ENCODE measurements around the gene CDCA3.

CDCA3 gene

DNA sequence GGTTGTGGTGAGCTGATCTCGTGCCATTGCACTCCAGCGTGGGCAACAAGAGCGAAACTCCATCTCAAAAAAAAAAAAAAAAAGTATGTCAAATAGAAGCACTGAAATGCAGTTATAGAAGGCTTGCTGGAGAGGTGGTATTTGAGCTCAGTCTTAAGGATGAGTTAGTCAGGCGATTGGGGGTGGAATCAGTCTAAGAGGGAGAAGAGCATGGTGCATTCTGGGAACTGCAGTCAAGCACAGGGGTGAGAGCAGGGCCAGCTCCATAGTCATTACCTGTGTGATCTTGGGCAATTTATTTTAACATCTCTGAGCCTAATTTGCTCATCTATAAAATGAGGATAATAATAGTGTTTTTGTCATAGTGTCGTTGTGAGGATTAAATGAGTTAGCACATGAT, 16.2 kb downstream of the CDCA3 start:
- TF ChIP-seq, protein P1, sequence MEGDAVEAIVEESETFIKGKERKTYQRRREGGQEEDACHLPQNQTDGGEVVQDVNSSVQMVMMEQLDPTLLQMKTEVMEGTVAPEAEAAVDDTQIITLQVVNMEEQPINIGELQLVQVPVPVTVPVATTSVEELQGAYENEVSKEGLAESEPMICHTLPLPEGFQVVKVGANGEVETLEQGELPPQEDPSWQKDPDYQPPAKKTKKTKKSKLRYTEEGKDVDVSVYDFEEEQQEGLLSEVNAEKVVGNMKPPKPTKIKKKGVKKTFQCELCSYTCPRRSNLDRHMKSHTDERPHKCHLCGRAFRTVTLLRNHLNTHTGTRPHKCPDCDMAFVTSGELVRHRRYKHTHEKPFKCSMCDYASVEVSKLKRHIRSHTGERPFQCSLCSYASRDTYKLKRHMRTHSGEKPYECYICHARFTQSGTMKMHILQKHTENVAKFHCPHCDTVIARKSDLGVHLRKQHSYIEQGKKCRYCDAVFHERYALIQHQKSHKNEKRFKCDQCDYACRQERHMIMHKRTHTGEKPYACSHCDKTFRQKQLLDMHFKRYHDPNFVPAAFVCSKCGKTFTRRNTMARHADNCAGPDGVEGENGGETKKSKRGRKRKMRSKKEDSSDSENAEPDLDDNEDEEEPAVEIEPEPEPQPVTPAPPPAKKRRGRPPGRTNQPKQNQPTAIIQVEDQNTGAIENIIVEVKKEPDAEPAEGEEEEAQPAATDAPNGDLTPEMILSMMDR (IDR thresholded peaks at IDR 0.05; ENCODE audit: insufficient read depth, low read depth, low read length, missing control alignments) = no peak
- no peak overlapping the region for H3K4me3 ChIP-seq (ENCODE audit: low read depth, low read length)
- DNase-seq (ENCODE audit: low read depth) = no peak

DNA sequence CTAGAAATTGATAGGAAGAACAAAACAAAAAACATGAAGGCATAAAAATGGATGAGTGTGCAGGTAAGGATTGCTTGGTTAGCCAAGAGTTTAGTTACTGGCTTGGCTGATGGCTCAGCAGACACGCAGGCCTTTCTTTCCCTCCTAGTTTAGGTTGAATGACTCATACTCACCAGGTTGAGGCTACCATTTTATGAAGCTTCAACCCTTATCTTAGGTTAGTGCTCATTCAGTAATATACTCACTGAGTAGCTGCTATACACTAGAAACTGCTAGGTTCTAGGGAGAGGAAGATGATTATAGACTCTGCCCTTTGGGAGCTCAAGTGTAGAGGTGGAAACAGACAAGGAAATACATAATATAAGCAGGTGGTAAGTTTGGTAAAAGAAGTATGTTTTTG, 16.8 kb downstream of the CDCA3 start:
- no peak overlapping the region for H3K4me3 ChIP-seq (ENCODE audit: low read depth, low read length)
- TF ChIP-seq, protein P1 (IDR thresholded peaks at IDR 0.05; ENCODE audit: insufficient read depth, low read depth, low read length, missing control alignments) = no peak
- DNase-seq (ENCODE audit: low read depth) = no peak

DNA sequence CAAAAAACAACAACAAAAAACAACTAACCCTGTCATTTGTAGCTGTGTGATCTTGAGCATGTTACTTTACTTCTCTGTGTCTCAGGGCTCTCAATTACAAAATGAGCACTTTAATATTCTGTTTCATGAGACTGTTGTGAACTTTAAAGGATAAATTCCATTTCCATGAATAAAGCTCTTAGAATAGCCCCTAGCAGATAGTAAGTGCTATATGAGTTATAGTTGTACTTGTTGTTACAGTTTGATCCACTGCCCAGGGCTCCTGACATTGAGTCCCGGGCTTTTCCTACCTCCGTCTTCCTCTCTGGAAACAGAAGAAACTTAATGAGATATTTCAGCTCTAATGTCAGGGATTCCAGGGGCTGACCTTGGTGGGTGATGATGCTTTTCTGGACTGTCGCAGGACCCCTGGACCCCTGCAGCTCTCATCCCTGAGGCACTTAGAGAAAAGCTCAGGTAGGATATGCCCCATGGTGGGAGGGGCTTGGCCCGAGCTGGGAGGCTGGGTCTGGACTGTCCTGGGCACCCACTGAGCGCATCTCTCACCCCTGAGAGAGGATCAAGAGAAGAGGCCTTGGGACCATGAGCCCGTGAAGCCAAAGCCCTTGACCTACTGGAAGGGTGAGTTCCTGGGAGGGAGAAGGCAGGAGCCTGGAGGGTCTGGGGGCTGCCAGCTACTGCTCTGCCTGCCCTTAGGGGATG, 17.7 kb downstream of the CDCA3 start:
- TF ChIP-seq, protein P1 (IDR thresholded peaks at IDR 0.05; ENCODE audit: insufficient read depth, low read depth, low read length, missing control alignments) = no peak
- H3K4me3 ChIP-seq (ENCODE audit: low read depth, low read length) = no peak overlapping the region
- DNase-seq (ENCODE audit: low read depth) = no peak

DNA sequence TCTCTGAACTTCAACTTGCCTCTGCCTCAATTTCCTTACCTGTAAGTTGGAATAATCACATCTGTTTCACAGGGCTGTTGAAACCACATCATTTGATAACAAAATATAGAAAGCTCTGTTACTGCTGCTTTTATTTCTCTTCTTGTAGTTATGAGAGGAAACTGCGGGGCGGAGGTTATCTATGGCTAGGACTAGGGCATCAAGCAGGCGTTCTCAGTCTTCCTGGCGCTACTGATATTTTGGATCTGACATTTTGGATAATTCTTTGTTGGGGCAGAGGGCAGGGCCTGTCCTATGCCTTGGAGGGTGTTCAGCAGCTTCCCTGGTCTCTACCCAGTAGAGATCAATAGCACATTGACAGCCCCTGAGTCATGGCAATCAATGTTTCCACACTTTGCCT, 19.0 kb downstream of the CDCA3 start:
- TF ChIP-seq, protein P1 (IDR thresholded peaks at IDR 0.05; ENCODE audit: insufficient read depth, low read depth, low read length, missing control alignments) = no peak
- no peak overlapping the region for H3K4me3 ChIP-seq (ENCODE audit: low read depth, low read length)
- no peak for DNase-seq (ENCODE audit: low read depth)

DNA sequence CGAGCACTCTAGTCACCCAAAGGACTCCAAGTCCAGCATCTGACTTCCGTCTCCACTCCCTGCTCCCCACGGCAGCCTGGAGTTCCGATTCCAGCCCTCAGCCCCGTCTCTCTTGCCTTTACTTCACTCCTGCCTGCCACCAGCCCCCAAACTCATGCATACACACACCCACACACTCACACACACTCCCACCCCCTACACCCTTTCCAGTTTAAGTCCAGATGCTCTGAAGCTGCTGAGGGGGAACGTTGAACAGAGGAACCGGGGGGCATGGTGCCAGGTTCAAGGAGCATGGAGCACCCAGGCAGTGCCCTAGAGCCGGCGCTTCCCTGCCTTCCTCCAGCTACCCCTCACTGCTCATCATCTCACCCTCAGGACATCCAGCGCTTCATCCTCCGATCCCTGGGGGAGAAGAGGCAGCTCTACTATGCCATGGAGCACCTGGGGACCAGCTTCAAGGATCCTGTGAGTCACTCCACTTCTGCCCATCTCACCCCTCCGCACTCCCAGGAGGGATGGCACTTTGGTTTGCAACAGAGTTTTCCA, 19.6 kb downstream of the CDCA3 start:
- H3K4me3 ChIP-seq (ENCODE audit: low read depth, low read length) = no peak overlapping the region
- DNase-seq (ENCODE audit: low read depth) = no peak
- TF ChIP-seq, protein P1 (IDR thresholded peaks at IDR 0.05; ENCODE audit: insufficient read depth, low read depth, low read length, missing control alignments) = no peak

DNA sequence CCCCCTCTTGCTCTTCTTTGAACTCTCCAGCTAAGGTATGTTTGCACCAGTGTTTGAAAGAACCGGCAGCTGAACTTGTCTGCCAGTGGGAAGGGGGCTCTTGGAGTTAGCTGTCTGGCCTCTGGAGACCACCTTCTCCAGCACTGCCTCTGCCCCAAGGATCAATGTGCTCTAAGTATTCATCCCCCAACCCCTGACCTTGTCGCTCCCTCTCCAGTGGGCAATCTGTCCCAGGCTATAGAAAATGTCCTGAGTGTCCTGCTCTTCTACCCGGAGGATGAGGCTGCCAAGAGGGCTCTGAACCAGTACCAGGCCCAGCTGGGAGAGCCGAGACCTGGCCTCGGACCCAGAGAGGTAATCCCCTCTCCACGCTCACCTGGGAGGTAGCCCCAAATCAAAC, 20.1 kb downstream of the CDCA3 start:
- no peak overlapping the region for H3K4me3 ChIP-seq (ENCODE audit: low read depth, low read length)
- TF ChIP-seq, protein P1 (IDR thresholded peaks at IDR 0.05; ENCODE audit: insufficient read depth, low read depth, low read length, missing control alignments) = no peak
- no peak for DNase-seq (ENCODE audit: low read depth)

All from GM12865 (cell line).